ENCODE measurements around the gene SUSD1. TPM values are rescaled to one million over a fixed set of nuclear protein-coding genes. Genes with fewer than 3 reads are reported as not detected.

Gene SUSD1
- total RNA-seq, 1 experiment from 2014 or later = 15.3 TPM

DNA sequence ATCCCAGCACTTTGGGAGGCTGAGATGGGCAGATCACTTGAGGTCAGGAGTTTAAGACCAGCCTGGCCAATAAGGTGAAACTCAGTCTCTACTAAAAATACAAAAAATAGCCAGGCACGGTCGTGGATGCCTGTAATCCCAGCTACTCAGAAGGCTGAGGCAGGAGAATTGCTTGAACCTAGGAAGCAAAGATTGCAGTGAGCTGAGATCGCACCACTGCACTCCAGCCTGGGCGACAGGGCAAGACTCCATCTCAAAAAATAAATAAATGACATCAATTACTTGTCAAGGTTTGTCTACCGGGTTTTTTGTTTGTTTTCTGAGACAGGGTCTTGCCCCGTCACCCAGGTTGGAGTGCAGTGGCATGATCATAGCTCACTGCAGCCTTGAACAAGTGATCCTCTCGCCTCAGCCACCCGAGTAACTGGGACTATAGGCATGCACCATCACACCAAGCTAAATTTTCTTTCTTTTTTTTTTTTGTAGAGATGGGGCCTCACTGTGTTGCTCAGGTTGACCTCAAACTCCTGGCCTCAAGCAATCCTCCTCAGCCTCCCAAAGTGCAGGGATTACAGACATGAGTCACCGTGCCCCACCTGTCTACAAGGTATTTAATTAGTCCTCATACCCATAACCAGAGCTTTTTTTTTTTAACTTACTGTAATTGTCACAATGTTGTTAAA lies 64.9 kb downstream of the SUSD1 start:
- ATAC-seq (no peak), DNase-seq (ENCODE audit: low read depth, low spot score) (no peak)
- TF ChIP-seq, protein P1, sequence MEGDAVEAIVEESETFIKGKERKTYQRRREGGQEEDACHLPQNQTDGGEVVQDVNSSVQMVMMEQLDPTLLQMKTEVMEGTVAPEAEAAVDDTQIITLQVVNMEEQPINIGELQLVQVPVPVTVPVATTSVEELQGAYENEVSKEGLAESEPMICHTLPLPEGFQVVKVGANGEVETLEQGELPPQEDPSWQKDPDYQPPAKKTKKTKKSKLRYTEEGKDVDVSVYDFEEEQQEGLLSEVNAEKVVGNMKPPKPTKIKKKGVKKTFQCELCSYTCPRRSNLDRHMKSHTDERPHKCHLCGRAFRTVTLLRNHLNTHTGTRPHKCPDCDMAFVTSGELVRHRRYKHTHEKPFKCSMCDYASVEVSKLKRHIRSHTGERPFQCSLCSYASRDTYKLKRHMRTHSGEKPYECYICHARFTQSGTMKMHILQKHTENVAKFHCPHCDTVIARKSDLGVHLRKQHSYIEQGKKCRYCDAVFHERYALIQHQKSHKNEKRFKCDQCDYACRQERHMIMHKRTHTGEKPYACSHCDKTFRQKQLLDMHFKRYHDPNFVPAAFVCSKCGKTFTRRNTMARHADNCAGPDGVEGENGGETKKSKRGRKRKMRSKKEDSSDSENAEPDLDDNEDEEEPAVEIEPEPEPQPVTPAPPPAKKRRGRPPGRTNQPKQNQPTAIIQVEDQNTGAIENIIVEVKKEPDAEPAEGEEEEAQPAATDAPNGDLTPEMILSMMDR (IDR thresholded peaks at IDR 0.05) = no peak
- TF ChIP-seq TCF7L2 (IDR thresholded peaks at IDR 0.05; ENCODE audit: low read depth, low read length) (no peak), POLR2AphosphoS5 (IDR thresholded peaks at IDR 0.05; ENCODE audit: low read depth, low read length) (no peak)
- TF ChIP-seq, protein P2, sequence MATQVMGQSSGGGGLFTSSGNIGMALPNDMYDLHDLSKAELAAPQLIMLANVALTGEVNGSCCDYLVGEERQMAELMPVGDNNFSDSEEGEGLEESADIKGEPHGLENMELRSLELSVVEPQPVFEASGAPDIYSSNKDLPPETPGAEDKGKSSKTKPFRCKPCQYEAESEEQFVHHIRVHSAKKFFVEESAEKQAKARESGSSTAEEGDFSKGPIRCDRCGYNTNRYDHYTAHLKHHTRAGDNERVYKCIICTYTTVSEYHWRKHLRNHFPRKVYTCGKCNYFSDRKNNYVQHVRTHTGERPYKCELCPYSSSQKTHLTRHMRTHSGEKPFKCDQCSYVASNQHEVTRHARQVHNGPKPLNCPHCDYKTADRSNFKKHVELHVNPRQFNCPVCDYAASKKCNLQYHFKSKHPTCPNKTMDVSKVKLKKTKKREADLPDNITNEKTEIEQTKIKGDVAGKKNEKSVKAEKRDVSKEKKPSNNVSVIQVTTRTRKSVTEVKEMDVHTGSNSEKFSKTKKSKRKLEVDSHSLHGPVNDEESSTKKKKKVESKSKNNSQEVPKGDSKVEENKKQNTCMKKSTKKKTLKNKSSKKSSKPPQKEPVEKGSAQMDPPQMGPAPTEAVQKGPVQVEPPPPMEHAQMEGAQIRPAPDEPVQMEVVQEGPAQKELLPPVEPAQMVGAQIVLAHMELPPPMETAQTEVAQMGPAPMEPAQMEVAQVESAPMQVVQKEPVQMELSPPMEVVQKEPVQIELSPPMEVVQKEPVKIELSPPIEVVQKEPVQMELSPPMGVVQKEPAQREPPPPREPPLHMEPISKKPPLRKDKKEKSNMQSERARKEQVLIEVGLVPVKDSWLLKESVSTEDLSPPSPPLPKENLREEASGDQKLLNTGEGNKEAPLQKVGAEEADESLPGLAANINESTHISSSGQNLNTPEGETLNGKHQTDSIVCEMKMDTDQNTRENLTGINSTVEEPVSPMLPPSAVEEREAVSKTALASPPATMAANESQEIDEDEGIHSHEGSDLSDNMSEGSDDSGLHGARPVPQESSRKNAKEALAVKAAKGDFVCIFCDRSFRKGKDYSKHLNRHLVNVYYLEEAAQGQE (IDR thresholded peaks at IDR 0.05; ENCODE audit: insufficient read depth in 1 of 2, low read depth in 2 of 2, low read length in 1 of 2) = no peak
- no peaks in the 10 kb centered on the region for H3K36me3 ChIP-seq (ENCODE audit: control insufficient read depth, insufficient read depth, low read length)
- no peaks in the 10 kb centered on the region for H3K27me3 ChIP-seq (ENCODE audit: control insufficient read depth, insufficient read depth, low read length)
- H3K27ac ChIP-seq (ENCODE audit: low read length) = no peak overlapping the region
- H3K4me3 ChIP-seq (ENCODE audit: low read depth in 2 of 2, low read length in 2 of 2) = no peak overlapping the region
- intact Hi-C loops (cut with micrococcal nuclease; ENCODE audit: unreplicated experiment) (no loop called here), in situ Hi-C loops (cut with HindIII; ENCODE audit: low pct_unique_long_range_greater_than_20kb, low sequenced_read_pairs) (no loop called here)
- ChIA-PET POLR2A (interaction anchor here (0.6 kb wide), 1 partner anchor 242 kb away, joined by 4 read pairs; no protein-coding TSS in a partner anchor), CTCF (interaction anchor here (0.7 kb wide), 1 partner anchor 223 kb away, joined by 4 read pairs; the partner anchor contains the start of gene PTBP3)
- no TSS peak for BruUV-seq (replicated peaks)
- H3K9me3 ChIP-seq (ENCODE audit: control insufficient read depth, insufficient read depth, low read depth, low read length) = no peaks in the 10 kb centered on the region
- H3K4me1 ChIP-seq (ENCODE audit: control insufficient read depth, insufficient read depth, low read length) = no peaks in the 10 kb centered on the region

DNA sequence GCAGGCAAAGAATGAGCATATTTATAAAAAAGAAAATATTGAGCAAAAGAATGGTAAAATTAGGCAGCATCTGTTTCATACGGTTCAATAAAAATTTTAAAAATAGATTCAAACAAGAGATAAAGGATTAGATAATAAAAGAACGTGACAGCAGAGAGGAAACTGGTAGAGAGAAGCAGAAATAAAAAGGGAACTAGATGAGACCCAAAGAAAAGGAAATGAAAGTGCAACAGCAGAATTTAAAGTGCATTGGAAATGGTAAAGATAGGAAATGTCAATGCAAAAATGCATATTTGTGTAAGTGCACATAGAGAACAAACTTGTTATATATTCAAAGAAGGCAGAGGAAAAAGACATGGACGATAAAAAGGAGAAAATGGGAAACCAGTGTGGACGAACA lies 70.2 kb downstream of the SUSD1 start:
- TF ChIP-seq, protein P2 (IDR thresholded peaks at IDR 0.05; ENCODE audit: insufficient read depth in 1 of 2, low read depth in 2 of 2, low read length in 1 of 2) = no peak
- TF ChIP-seq POLR2AphosphoS5 (IDR thresholded peaks at IDR 0.05; ENCODE audit: low read depth, low read length) (no peak), SIN3A (IDR thresholded peaks at IDR 0.05; ENCODE audit: borderline replicate concordance, insufficient read depth, low read depth, low read length) (no peak), TCF7L2 (IDR thresholded peaks at IDR 0.05; ENCODE audit: low read depth, low read length) (no peak)
- TF ChIP-seq, protein P1 (IDR thresholded peaks at IDR 0.05) = no peak

More for the DNA sequence above, 70.2 kb downstream of the SUSD1 start:
- H3K4me1 ChIP-seq (ENCODE audit: control insufficient read depth, insufficient read depth, low read length) = no peaks in the 10 kb centered on the region
- ATAC-seq (no peak), DNase-seq (ENCODE audit: low read depth, low spot score) (no peak)
- H3K27me3 ChIP-seq (ENCODE audit: control insufficient read depth, insufficient read depth, low read length) = no peaks in the 10 kb centered on the region
- H3K27ac ChIP-seq (ENCODE audit: low read length) = no peak overlapping the region
- H3K36me3 ChIP-seq (ENCODE audit: control insufficient read depth, insufficient read depth, low read length) = no peaks in the 10 kb centered on the region
- H3K4me3 ChIP-seq (ENCODE audit: low read depth in 2 of 2, low read length in 2 of 2) = no peak overlapping the region
- no peaks in the 10 kb centered on the region for H3K9me3 ChIP-seq (ENCODE audit: control insufficient read depth, insufficient read depth, low read depth, low read length)
- intact Hi-C loops (cut with micrococcal nuclease; ENCODE audit: unreplicated experiment) (no loop called here), in situ Hi-C loops (cut with HindIII; ENCODE audit: low pct_unique_long_range_greater_than_20kb, low sequenced_read_pairs) (no loop called here)
- ChIA-PET POLR2A (no interaction called here), CTCF (no interaction called here)
- no TSS peak for BruUV-seq (replicated peaks)
